ENCODE results near the gene ADAMTS6.

DNA sequence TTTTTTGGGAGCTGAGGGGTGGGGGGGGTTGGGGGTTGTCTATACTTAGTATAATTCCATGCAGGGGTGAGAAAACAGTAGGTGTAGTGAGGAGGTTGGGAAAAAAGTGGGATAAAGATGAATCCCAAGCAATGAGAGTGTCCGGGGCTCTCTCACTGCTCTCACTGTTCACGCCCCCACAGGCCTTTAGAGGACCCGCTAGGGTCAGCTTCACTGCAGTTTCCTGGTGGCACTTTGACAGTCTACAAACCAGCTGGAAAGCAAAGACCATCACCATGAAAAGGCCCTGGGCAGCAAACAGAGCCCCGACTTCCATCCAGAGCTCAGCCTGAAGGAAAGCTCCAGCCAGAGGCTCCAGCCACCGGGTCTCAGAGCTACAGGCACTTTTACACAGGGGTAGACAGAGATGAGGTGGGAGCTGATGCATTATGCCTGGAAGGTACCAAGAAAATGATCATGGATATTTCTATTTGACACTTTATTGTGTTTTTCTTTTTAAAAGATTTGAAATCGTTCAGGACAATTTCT is 355.1 kb downstream of the ADAMTS6 start:
- no peak for TF ChIP-seq FOXK2 (IDR thresholded peaks at IDR 0.05)
- TF ChIP-seq L3MBTL2 (conservative IDR thresholded peaks at IDR 0.05), result no peak
- TF ChIP-seq TARDBP (IDR thresholded peaks at IDR 0.05), result no peak
- no peak for TF ChIP-seq SP1 (IDR thresholded peaks at IDR 0.05)
- no peak for TF ChIP-seq BHLHE40 (IDR thresholded peaks at IDR 0.05; ENCODE audit: borderline replicate concordance)
- TF ChIP-seq CTBP1 (IDR thresholded peaks at IDR 0.05; ENCODE audit: borderline replicate concordance), result no peak
- TF ChIP-seq ARNT (IDR thresholded peaks at IDR 0.05), result no peak
- TF ChIP-seq ZNF384 (IDR thresholded peaks at IDR 0.05), result no peak
- TF ChIP-seq, protein P1, sequence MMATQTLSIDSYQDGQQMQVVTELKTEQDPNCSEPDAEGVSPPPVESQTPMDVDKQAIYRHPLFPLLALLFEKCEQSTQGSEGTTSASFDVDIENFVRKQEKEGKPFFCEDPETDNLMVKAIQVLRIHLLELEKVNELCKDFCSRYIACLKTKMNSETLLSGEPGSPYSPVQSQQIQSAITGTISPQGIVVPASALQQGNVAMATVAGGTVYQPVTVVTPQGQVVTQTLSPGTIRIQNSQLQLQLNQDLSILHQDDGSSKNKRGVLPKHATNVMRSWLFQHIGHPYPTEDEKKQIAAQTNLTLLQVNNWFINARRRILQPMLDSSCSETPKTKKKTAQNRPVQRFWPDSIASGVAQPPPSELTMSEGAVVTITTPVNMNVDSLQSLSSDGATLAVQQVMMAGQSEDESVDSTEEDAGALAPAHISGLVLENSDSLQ (IDR thresholded peaks at IDR 0.05), result no peak
- no peak for TF ChIP-seq FOXM1 (IDR thresholded peaks at IDR 0.05; ENCODE audit: borderline replicate concordance)
- no peak for TF ChIP-seq LEF1 (IDR thresholded peaks at IDR 0.05; ENCODE audit: borderline replicate concordance)
- TF ChIP-seq ELF4 (IDR thresholded peaks at IDR 0.05), result no peak
